ENCODE results near the gene GGCX.

GGCX gene

DNA sequence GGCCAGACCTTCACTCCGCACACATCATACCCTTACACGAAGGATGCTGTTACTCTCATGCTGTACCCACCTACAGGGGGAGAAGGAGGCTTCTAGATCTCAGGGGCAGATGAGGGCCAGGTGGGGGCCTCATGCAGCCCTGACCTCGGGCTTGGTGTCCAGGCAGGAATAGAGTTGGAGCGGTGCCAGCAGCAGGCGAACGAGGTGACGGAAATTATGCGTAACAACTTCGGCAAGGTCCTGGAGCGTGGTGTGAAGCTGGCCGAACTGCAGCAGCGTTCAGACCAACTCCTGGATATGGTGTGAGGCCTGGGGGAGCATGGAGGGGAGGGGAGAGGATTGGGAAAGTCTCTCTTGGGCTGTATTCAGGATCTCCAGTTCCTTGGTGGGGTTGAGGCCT is 30.3 kb upstream of the GGCX start:
- ChIA-PET POLR2A (interaction anchor here (1.2 kb wide), 1 partner anchor 14 kb away, joined by 6 read pairs; the partner anchor contains the start of gene VAMP8), CTCF (interaction anchor here (0.5 kb wide), 1 partner anchor 22 kb away, joined by 4 read pairs; no protein-coding TSS in a partner anchor)
- Histone ChIP-seq H3K4me3 (ENCODE audit: low read depth, low read length) (no peak overlapping the region), H3K4me1 (ENCODE audit: control insufficient read depth, insufficient read depth, low read length) (0 out of 2 replicates have a peak, but pooled peaks cover 1% of the 10 kb centered on the region), H3K36me3 (ENCODE audit: control insufficient read depth in 2 of 2, insufficient read depth in 1 of 2, low read length in 2 of 2) (peaks cover 0 to under 1% of the 10 kb centered on the region in 2 experiments; a peak in 1 of 3 replicates), H3K9me3 (ENCODE audit: control insufficient read depth, insufficient read depth, low read depth, low read length) (no peaks in the 10 kb centered on the region), H3K27ac (ENCODE audit: extremely low read depth, low read depth, low read length) (no peak overlapping the region)
- no peak for TF ChIP-seq ZNF654 (tag by site-specific recombination; IDR thresholded peaks at IDR 0.05; ENCODE audit: low read depth)

DNA sequence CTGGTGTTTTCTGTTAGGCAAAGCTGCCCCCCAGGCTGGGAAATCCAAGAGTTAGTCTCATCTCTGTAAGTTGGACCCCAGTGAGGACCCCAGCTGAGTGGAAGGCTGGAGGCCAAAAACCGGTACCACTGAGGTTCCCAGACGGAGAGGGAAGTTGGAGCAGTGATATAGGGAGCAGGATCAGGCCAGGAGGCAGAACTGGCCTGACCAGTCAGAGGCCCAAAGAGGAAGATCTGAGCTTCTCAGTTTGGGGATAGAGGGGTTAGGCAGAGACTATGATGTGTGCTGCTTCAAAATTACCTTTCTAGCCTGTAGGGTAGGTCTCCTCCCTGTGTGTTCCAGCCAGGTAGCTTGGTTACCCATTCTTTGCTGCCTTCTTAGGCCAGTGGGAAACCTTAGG is 29.7 kb upstream of the GGCX start:
- TF ChIP-seq WT1 (tag by site-specific recombination; IDR thresholded peaks at IDR 0.05) = no peak
- no peak for TF ChIP-seq ZNF366 (tag by site-specific recombination; conservative IDR thresholded peaks at IDR 0.05)
- TF ChIP-seq, protein P1, sequence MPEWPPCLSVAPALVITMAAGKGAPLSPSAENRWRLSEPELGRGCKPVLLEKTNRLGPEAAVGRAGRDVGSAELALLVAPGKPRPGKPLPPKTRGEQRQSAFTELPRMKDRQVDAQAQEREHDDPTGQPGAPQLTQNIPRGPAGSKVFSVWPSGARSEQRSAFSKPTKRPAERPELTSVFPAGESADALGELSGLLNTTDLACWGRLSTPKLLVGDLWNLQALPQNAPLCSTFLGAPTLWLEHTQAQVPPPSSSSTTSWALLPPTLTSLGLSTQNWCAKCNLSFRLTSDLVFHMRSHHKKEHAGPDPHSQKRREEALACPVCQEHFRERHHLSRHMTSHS (tag by site-specific recombination; IDR thresholded peaks at IDR 0.05) = no peak
- TF ChIP-seq, protein P2, sequence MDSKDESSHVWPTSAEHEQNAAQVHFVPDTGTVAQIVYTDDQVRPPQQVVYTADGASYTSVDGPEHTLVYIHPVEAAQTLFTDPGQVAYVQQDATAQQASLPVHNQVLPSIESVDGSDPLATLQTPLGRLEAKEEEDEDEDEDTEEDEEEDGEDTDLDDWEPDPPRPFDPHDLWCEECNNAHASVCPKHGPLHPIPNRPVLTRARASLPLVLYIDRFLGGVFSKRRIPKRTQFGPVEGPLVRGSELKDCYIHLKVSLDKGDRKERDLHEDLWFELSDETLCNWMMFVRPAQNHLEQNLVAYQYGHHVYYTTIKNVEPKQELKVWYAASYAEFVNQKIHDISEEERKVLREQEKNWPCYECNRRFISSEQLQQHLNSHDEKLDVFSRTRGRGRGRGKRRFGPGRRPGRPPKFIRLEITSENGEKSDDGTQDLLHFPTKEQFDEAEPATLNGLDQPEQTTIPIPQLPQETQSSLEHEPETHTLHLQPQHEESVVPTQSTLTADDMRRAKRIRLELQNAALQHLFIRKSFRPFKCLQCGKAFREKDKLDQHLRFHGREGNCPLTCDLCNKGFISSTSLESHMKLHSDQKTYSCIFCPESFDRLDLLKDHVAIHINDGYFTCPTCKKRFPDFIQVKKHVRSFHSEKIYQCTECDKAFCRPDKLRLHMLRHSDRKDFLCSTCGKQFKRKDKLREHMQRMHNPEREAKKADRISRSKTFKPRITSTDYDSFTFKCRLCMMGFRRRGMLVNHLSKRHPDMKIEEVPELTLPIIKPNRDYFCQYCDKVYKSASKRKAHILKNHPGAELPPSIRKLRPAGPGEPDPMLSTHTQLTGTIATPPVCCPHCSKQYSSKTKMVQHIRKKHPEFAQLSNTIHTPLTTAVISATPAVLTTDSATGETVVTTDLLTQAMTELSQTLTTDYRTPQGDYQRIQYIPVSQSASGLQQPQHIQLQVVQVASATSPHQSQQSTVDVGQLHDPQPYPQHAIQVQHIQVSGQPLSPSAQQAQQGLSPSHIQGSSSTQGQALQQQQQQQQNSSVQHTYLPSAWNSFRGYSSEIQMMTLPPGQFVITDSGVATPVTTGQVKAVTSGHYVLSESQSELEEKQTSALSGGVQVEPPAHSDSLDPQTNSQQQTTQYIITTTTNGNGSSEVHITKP (tag by site-specific recombination; IDR thresholded peaks at IDR 0.05) = no peak
- TF ChIP-seq, protein P3, sequence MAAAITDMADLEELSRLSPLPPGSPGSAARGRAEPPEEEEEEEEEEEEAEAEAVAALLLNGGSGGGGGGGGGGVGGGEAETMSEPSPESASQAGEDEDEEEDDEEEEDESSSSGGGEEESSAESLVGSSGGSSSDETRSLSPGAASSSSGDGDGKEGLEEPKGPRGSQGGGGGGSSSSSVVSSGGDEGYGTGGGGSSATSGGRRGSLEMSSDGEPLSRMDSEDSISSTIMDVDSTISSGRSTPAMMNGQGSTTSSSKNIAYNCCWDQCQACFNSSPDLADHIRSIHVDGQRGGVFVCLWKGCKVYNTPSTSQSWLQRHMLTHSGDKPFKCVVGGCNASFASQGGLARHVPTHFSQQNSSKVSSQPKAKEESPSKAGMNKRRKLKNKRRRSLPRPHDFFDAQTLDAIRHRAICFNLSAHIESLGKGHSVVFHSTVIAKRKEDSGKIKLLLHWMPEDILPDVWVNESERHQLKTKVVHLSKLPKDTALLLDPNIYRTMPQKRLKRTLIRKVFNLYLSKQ (tag by site-specific recombination; IDR thresholded peaks at IDR 0.05; ENCODE audit: borderline replicate concordance) = no peak
- TF ChIP-seq, protein P4, sequence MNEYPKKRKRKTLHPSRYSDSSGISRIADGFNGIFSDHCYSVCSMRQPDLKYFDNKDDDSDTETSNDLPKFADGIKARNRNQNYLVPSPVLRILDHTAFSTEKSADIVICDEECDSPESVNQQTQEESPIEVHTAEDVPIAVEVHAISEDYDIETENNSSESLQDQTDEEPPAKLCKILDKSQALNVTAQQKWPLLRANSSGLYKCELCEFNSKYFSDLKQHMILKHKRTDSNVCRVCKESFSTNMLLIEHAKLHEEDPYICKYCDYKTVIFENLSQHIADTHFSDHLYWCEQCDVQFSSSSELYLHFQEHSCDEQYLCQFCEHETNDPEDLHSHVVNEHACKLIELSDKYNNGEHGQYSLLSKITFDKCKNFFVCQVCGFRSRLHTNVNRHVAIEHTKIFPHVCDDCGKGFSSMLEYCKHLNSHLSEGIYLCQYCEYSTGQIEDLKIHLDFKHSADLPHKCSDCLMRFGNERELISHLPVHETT (tag by site-specific recombination; IDR thresholded peaks at IDR 0.05) = no peak
- TF ChIP-seq ZFP41 (tag by site-specific recombination; IDR thresholded peaks at IDR 0.05; ENCODE audit: borderline replicate concordance) = no peak
- TF ChIP-seq ZNF433 (tag by site-specific recombination; IDR thresholded peaks at IDR 0.05; ENCODE audit: low read depth) = no peak
- no peak overlapping the region for H3K27ac ChIP-seq (ENCODE audit: extremely low read depth, low read depth, low read length)
- CTCF ChIA-PET = no interaction called here

DNA sequence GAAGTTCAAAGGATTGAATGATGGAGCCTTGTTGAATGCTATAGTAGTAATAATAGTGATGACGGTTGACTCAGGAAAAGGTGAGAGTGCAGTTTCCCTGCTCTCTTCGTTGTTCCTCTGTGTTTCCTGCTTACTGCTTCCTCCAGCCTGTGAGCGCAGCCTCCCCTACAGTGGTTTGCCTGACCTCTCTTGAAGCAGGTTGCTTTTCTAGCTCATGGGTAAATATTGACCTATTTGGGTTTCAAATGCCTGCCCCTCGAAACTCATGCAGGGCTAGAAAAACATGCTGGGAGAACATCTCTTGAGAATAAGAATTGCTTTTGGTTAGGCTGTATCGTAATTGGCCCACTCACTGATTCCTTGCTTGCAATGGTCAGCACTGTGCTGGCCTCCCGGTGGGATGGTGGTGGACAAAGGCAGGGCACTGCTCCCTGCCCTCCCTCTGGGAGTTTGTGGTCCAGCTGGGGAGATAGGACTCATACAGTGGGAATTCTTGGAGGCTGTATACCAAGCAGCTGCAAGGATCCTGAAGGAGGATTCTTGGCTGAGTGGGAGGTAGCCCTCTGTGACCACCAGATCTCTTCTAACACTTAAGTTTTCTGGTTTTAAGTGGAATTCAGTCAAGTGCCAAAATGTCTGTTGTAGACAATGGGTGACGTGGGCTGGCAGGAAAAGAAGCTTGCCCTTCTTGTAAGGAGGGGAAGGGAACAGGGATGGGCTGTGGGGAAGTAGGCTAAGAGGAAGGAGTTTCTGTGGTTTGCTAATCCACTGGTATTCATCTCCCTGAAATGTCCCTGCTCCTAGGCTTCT is 28.9 kb upstream of the GGCX start:
- Histone ChIP-seq H3K36me3 (ENCODE audit: control insufficient read depth in 2 of 2, insufficient read depth in 1 of 2, low read length in 2 of 2) (no peaks in the 10 kb centered on the region), H3K4me3 (ENCODE audit: low read depth, low read length) (no peak overlapping the region), H3K9me3 (ENCODE audit: control insufficient read depth, insufficient read depth, low read depth, low read length) (no peaks in the 10 kb centered on the region), H3K27ac (ENCODE audit: extremely low read depth, low read depth, low read length) (no peak overlapping the region), H3K4me1 (ENCODE audit: control insufficient read depth, insufficient read depth, low read length) (no peaks in the 10 kb centered on the region)
- POLR2A ChIA-PET = interaction anchor here (1.2 to 1.4 kb wide), 3 partner anchors 13 to 29 kb away, joined by 3 to 6 read pairs (median 3); partner anchors contain the start of genes GGCX and VAMP8
- CTCF ChIA-PET = no interaction called here
- TF ChIP-seq ZNF677 (tag by site-specific recombination; IDR thresholded peaks at IDR 0.05) (no peak), ZNF292 (tag by site-specific recombination; IDR thresholded peaks at IDR 0.05; ENCODE audit: borderline replicate concordance, low read depth) (no peak), ZNF223 (tag by site-specific recombination; IDR thresholded peaks at IDR 0.05) (no peak)
- TF ChIP-seq, protein P5, sequence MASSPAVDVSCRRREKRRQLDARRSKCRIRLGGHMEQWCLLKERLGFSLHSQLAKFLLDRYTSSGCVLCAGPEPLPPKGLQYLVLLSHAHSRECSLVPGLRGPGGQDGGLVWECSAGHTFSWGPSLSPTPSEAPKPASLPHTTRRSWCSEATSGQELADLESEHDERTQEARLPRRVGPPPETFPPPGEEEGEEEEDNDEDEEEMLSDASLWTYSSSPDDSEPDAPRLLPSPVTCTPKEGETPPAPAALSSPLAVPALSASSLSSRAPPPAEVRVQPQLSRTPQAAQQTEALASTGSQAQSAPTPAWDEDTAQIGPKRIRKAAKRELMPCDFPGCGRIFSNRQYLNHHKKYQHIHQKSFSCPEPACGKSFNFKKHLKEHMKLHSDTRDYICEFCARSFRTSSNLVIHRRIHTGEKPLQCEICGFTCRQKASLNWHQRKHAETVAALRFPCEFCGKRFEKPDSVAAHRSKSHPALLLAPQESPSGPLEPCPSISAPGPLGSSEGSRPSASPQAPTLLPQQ (tag by site-specific recombination; IDR thresholded peaks at IDR 0.05) = no peak
- TF ChIP-seq, protein P6, sequence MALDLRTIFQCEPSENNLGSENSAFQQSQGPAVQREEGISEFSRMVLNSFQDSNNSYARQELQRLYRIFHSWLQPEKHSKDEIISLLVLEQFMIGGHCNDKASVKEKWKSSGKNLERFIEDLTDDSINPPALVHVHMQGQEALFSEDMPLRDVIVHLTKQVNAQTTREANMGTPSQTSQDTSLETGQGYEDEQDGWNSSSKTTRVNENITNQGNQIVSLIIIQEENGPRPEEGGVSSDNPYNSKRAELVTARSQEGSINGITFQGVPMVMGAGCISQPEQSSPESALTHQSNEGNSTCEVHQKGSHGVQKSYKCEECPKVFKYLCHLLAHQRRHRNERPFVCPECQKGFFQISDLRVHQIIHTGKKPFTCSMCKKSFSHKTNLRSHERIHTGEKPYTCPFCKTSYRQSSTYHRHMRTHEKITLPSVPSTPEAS (tag by site-specific recombination; IDR thresholded peaks at IDR 0.05) = no peak
- TF ChIP-seq, protein P7, sequence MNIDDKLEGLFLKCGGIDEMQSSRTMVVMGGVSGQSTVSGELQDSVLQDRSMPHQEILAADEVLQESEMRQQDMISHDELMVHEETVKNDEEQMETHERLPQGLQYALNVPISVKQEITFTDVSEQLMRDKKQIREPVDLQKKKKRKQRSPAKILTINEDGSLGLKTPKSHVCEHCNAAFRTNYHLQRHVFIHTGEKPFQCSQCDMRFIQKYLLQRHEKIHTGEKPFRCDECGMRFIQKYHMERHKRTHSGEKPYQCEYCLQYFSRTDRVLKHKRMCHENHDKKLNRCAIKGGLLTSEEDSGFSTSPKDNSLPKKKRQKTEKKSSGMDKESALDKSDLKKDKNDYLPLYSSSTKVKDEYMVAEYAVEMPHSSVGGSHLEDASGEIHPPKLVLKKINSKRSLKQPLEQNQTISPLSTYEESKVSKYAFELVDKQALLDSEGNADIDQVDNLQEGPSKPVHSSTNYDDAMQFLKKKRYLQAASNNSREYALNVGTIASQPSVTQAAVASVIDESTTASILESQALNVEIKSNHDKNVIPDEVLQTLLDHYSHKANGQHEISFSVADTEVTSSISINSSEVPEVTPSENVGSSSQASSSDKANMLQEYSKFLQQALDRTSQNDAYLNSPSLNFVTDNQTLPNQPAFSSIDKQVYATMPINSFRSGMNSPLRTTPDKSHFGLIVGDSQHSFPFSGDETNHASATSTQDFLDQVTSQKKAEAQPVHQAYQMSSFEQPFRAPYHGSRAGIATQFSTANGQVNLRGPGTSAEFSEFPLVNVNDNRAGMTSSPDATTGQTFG (tag by site-specific recombination; IDR thresholded peaks at IDR 0.05; ENCODE audit: borderline replicate concordance) = no peak

More for the DNA sequence above, 29.7 kb upstream of the GGCX start:
- Histone ChIP-seq H3K4me3 (ENCODE audit: low read depth, low read length) (no peak overlapping the region), H3K9me3 (ENCODE audit: control insufficient read depth, insufficient read depth, low read depth, low read length) (no peaks in the 10 kb centered on the region), H3K36me3 (ENCODE audit: control insufficient read depth in 2 of 2, insufficient read depth in 1 of 2, low read length in 2 of 2) (no peaks in the 10 kb centered on the region), H3K4me1 (ENCODE audit: control insufficient read depth, insufficient read depth, low read length) (no peaks in the 10 kb centered on the region)
- POLR2A ChIA-PET = interaction anchor here (1.2 to 1.4 kb wide), 2 partner anchors 14 to 30 kb away, joined by 3 to 6 read pairs; partner anchors contain the start of genes GGCX and VAMP8

Data from HEK293 (cell line).